Spleen (tissue), 7 donors: ENCODE results near the gene CFAP161.

ENCODE experiments used
- POLR2AphosphoS5 ChIP-seq, 3 donors: sonication (generic); formaldehyde crosslinking; IDR thresholded peaks; one replicate each; pipeline ENCODE4 v1.5.1; 2017; ENCODE audit warnings: antibody characterized with exemption in 3 of 3
- TF ChIP-seq, protein P1 (sequence below), 11 experiments: fragments of 200-600 bp in 7 of 11; fragments of 450-650 bp in 4 of 11; sonication (generic) in 4 of 11; IDR thresholded peaks in 8 of 11; conservative IDR thresholded peaks in 3 of 11; 1 replicate in 7 of 11; 2 replicates in 4 of 11; pipeline versions ENCODE4 v1.4.0 to v1.8.0; 2016 to 2021; ENCODE audit warnings: antibody characterized with exemption in 11 of 11, inconsistent platforms in 4 of 11, mild to moderate bottlenecking in 1 of 11
- donor health status: DM: no; HTN: no; CAD: no; lungs with moderate emphysema.
- donor health status: DM: no; HTN: no; CAD: no.
- donor health status: DM: no; HTN: no; CAD: no.

DNA sequence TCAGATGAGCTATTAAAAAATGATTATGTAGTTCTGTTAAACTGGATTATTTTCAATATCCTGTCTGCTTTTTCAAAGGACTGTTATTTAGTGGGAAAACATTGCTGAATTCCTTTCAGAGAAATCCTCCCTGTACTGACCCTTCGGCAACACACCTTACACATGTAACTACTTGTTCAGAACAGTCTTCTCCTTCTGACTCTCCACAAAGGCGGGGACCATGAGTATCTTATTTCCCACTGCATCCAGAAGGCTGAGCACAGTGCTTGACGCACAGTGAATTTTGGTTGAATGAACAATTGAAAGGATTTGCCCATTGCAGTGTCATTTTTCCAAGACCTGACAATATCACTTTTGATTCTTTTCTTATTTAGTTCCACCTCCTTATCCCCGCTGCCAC lies 23.1 kb upstream of the CFAP161 start:
- TF ChIP-seq, protein P1, sequence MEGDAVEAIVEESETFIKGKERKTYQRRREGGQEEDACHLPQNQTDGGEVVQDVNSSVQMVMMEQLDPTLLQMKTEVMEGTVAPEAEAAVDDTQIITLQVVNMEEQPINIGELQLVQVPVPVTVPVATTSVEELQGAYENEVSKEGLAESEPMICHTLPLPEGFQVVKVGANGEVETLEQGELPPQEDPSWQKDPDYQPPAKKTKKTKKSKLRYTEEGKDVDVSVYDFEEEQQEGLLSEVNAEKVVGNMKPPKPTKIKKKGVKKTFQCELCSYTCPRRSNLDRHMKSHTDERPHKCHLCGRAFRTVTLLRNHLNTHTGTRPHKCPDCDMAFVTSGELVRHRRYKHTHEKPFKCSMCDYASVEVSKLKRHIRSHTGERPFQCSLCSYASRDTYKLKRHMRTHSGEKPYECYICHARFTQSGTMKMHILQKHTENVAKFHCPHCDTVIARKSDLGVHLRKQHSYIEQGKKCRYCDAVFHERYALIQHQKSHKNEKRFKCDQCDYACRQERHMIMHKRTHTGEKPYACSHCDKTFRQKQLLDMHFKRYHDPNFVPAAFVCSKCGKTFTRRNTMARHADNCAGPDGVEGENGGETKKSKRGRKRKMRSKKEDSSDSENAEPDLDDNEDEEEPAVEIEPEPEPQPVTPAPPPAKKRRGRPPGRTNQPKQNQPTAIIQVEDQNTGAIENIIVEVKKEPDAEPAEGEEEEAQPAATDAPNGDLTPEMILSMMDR (IDR thresholded peaks at IDR 0.05 in 8 of 11, conservative IDR thresholded peaks at IDR 0.05 in 3 of 11): no peak
- no peak for TF ChIP-seq POLR2AphosphoS5 (IDR thresholded peaks at IDR 0.05)
